ENCODE data around the gene RXFP3.

DNA sequence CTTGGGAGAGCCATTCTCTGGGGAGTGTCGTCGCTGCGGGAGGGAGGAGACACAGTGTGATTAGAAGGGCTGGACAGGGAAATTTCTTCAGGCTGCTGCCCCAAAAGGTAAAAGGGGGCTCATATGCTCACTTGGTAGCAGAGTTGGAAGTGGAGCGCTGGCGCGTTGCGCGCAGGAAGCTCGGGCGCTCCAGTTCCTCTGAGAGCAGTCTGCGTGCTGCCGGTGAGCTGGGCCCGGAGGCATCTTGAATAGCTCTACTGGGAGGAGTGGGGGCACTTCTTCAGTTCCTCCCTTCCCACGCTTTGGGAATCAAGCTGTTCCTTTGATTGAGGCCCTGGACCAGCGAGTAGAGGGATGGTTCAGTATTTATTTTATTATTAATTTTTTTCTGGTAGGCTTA, 2.7 kb downstream of the RXFP3 start:
- TF ChIP-seq, protein P1, sequence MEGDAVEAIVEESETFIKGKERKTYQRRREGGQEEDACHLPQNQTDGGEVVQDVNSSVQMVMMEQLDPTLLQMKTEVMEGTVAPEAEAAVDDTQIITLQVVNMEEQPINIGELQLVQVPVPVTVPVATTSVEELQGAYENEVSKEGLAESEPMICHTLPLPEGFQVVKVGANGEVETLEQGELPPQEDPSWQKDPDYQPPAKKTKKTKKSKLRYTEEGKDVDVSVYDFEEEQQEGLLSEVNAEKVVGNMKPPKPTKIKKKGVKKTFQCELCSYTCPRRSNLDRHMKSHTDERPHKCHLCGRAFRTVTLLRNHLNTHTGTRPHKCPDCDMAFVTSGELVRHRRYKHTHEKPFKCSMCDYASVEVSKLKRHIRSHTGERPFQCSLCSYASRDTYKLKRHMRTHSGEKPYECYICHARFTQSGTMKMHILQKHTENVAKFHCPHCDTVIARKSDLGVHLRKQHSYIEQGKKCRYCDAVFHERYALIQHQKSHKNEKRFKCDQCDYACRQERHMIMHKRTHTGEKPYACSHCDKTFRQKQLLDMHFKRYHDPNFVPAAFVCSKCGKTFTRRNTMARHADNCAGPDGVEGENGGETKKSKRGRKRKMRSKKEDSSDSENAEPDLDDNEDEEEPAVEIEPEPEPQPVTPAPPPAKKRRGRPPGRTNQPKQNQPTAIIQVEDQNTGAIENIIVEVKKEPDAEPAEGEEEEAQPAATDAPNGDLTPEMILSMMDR (conservative IDR thresholded peaks at IDR 0.05; ENCODE audit: low read depth, low read length), result no peak
- TF ChIP-seq EZH2 (IDR thresholded peaks at IDR 0.05; ENCODE audit: borderline replicate concordance, low read depth, low read length, poor library complexity, severe bottlenecking), result no peak

All from A673 (cell line).